AG04449 (cell line): ENCODE measurements around the gene PTPN18.

ENCODE experiments used
- CTCF ChIA-PET: fragments of 350-600 bp; formaldehyde crosslinking; extraction: SDS; loops from one replicate; lab custom pipeline; 2021; ENCODE audit warnings: antibody characterized with exemption; lab: Yijun Ruan, JAX
- POLR2A ChIA-PET: fragments of 400-600, 350-600 bp; formaldehyde crosslinking; extraction: SDS; loops from one replicate; lab custom pipeline; 2020; ENCODE audit warnings: antibody characterized with exemption, inconsistent platforms; lab: Yijun Ruan, JAX
- DNase-seq: peaks from one replicate; pipeline ENCODE4 v3.0.0-alpha.2; 2010; ENCODE audit warnings: low read depth, low spot score
- H3K4me3 ChIP-seq: 2 replicates; pipeline ENCODE4 v1.5.1; 2011; ENCODE audit warnings: low read depth, mild to moderate bottlenecking, control low read depth, low read length
- TF ChIP-seq, protein P1 (sequence below): IDR thresholded peaks from one replicate; pipeline ENCODE4 v1.5.1; 2011; ENCODE audit warnings: mild to moderate bottlenecking, moderate library complexity, low read length, control low read depth, inconsistent platforms; ENCODE audit not compliant: insufficient read depth; ENCODE audit errors: missing control alignments

PTPN18 gene

DNA sequence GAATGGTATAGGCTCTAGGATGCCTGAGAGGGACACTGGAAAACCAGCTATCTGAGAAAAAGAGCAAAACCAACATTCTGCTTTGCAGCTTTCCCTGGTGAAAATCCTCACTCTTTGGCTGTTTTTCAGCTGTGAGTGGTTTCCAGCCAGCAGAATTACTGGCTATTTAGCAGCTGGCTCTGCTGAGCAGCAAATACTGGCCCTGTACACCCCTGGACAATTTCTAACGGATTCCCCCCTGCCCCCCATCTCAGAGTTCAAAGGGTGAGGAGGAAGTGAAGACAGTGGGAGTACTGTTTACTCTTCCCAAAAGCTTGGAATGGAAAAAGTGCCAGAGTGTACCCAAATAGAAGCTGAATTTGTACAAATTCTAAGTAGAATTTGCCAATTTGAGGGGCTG, 39.3 kb upstream of the PTPN18 start:
- CTCF ChIA-PET = interaction anchor here (1.1 kb wide), 1 partner anchor 14 kb away, joined by 5 read pairs; no protein-coding TSS in a partner anchor
- DNase-seq = no peak
- TF ChIP-seq, protein P1, sequence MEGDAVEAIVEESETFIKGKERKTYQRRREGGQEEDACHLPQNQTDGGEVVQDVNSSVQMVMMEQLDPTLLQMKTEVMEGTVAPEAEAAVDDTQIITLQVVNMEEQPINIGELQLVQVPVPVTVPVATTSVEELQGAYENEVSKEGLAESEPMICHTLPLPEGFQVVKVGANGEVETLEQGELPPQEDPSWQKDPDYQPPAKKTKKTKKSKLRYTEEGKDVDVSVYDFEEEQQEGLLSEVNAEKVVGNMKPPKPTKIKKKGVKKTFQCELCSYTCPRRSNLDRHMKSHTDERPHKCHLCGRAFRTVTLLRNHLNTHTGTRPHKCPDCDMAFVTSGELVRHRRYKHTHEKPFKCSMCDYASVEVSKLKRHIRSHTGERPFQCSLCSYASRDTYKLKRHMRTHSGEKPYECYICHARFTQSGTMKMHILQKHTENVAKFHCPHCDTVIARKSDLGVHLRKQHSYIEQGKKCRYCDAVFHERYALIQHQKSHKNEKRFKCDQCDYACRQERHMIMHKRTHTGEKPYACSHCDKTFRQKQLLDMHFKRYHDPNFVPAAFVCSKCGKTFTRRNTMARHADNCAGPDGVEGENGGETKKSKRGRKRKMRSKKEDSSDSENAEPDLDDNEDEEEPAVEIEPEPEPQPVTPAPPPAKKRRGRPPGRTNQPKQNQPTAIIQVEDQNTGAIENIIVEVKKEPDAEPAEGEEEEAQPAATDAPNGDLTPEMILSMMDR = no peak
- POLR2A ChIA-PET = no interaction called here
- H3K4me3 ChIP-seq = no peak overlapping the region

- POLR2A ChIA-PET = no interaction called here
- CTCF ChIA-PET = interaction anchor here (1.7 kb wide), 1 partner anchor 13 kb away, joined by 5 read pairs; no protein-coding TSS in a partner anchor
- no peak overlapping the region for H3K4me3 ChIP-seq
- no peak for DNase-seq
- TF ChIP-seq, protein P1 = no peak
Observed at GRCh38 chr2:130318906-130319305, 37.0 kb upstream of the PTPN18 start.

DNA sequence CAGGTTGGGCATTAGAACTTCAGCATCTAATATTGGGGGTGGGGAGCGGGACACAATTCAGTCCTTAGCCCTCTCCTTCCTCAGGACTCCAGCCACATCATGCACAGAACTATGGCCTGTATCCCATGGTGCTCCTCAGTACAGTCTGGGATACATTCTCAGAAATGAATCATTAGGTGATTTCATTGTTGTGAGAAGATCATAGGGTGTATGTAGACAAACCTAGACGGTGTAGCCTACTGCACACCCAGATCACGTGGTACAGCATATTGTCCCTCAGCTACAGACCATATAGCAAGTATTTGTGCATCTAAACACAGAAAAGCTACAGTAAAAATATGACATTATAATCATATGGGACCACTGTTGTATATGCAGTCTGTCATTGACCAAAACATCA, 36.3 kb upstream of the PTPN18 start:
- ChIA-PET POLR2A (no interaction called here), CTCF (interaction anchor here (1.7 kb wide), 1 partner anchor 13 kb away, joined by 5 read pairs; no protein-coding TSS in a partner anchor)
- TF ChIP-seq, protein P1 = no peak
- no peak for DNase-seq
- H3K4me3 ChIP-seq = no peak overlapping the region

- H3K4me3 ChIP-seq = no peak overlapping the region
- TF ChIP-seq, protein P1 = no peak
- DNase-seq = no peak
- ChIA-PET POLR2A (interaction anchor here (1.1 to 1.3 kb wide), 2 partner anchors 9 to 75 kb away, joined by 3 read pairs; no protein-coding TSS in a partner anchor), CTCF (interaction anchor here (1.0 to 8.7 kb wide), 3 partner anchors 9 to 392 kb away, joined by 3 to 60 read pairs (median 4); no protein-coding TSS in a partner anchor)
Observed at GRCh38 chr2:130327703-130328527, 27.9 kb upstream of the PTPN18 start.

DNA sequence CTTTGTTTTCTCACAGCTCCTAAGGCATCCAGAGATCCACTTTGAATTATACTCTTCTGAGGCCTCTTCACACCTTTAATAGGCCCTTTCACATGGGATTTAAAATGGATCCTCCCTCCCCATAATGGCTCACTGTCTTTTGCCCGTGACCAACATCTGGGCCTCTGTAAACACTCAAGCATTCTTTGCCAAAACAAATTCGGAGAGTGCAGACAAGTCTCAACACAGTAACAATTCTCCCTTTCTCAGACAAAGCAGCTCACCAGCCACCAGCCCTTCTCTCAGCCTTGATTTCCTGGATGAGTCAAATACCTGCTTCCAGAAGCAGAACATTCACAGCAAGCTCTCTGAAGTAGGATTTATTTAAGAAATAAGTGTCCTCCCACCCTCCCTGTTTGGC, 27.1 kb upstream of the PTPN18 start:
- no peak overlapping the region for H3K4me3 ChIP-seq
- TF ChIP-seq, protein P1 = no peak
- DNase-seq = no peak
- CTCF ChIA-PET = interaction anchor here (1.0 to 8.7 kb wide), 2 partner anchors 8 to 392 kb away, joined by 4 to 60 read pairs; no protein-coding TSS in a partner anchor
- POLR2A ChIA-PET = interaction anchor here (1.1 to 1.3 kb wide), 2 partner anchors 8 to 75 kb away, joined by 3 read pairs; no protein-coding TSS in a partner anchor
